ENCODE measurements around the gene KHDRBS1.

DNA sequence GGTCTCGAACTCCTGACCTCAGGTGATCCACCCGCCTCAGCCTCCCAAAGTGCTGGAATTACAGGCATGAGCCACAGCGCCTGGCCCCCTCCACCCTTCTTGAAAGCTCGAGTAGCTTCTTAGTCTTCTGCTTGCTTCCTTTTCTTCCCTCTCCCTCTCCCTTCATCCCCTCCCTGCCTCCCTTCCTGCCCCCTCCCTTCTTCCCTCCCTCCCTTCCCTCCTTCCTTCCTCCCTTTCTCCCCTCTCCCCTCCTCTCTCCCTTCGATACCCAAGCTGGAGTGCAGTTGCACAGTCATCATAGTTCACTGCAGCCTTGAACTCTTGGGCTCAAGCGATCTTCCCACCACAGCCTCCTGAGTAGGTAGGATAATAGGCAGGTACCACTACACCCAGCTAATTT is 11.8 kb downstream of the KHDRBS1 start:
- no peak for TF ChIP-seq POLR2A (IDR thresholded peaks at IDR 0.05)
- TF ChIP-seq, protein P1, sequence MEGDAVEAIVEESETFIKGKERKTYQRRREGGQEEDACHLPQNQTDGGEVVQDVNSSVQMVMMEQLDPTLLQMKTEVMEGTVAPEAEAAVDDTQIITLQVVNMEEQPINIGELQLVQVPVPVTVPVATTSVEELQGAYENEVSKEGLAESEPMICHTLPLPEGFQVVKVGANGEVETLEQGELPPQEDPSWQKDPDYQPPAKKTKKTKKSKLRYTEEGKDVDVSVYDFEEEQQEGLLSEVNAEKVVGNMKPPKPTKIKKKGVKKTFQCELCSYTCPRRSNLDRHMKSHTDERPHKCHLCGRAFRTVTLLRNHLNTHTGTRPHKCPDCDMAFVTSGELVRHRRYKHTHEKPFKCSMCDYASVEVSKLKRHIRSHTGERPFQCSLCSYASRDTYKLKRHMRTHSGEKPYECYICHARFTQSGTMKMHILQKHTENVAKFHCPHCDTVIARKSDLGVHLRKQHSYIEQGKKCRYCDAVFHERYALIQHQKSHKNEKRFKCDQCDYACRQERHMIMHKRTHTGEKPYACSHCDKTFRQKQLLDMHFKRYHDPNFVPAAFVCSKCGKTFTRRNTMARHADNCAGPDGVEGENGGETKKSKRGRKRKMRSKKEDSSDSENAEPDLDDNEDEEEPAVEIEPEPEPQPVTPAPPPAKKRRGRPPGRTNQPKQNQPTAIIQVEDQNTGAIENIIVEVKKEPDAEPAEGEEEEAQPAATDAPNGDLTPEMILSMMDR (IDR thresholded peaks at IDR 0.05): no peak
- TF ChIP-seq EP300 (IDR thresholded peaks at IDR 0.05): no peak
- no peak for TF ChIP-seq POLR2AphosphoS5 (IDR thresholded peaks at IDR 0.05)
